Prostate gland (tissue), 2 donors: ENCODE results near the gene NSL1.

Experiments
- CTCF ChIP-seq, 4 experiments: fragments of 200-600 bp in 2 of 4; fragments of 450-650 bp in 2 of 4; sonication (generic) in 2 of 4; IDR thresholded peaks; 1 replicate in 3 of 4; 2 replicates in 1 of 4; pipeline ENCODE4 v1.5.1; 2016 to 2019; ENCODE audit warnings: antibody characterized with exemption in 4 of 4, mild to moderate bottlenecking in 2 of 4, moderate library complexity in 2 of 4
- POLR2A ChIP-seq: fragments of 450-650 bp; IDR thresholded peaks from one replicate; pipeline ENCODE4 v1.6.1; 2016; ENCODE audit warnings: antibody characterized with exemption, mild to moderate bottlenecking
- POLR2AphosphoS5 ChIP-seq: sonication (generic); formaldehyde crosslinking; IDR thresholded peaks from one replicate; pipeline ENCODE4 v1.6.1; 2017; ENCODE audit warnings: antibody characterized with exemption

GRCh38 chr1:212728606-212729005, 63.0 kb downstream of the NSL1 start:
- no peak for TF ChIP-seq POLR2A
- TF ChIP-seq CTCF (IDR thresholded peaks at IDR 0.05), result no peak
- TF ChIP-seq POLR2AphosphoS5, result no peak
